NCI-H1417 treated with DMSO at 0.1 percent for 48 hours (cell line): Measurements from ENCODE around the gene TIAM1.

ENCODE experiments used
- DNase-seq: peaks from one replicate; lab custom pipeline; 2025; lab: John Stamatoyannopoulos, UW

The TIAM1 gene

DNA sequence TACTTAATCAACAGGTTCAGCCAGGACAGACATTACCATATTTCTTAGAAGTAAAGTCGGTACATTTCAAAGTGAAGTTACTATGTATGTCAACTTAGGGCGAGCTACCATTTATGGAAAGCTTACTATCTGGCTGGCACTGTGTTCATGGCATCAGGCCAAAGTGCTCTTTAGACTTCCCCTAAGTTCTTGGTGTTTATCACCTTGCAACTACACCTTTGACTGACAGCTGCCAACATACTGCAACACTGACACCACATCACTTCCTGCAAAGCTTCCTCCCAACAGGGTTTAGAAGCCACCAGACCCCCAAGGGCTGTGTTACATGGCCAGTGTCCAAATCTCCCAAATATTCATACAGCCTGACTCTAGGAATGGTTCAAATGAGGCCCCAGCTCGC is 61.0 kb downstream of the TIAM1 start:
- no peak for DNase-seq

DNA sequence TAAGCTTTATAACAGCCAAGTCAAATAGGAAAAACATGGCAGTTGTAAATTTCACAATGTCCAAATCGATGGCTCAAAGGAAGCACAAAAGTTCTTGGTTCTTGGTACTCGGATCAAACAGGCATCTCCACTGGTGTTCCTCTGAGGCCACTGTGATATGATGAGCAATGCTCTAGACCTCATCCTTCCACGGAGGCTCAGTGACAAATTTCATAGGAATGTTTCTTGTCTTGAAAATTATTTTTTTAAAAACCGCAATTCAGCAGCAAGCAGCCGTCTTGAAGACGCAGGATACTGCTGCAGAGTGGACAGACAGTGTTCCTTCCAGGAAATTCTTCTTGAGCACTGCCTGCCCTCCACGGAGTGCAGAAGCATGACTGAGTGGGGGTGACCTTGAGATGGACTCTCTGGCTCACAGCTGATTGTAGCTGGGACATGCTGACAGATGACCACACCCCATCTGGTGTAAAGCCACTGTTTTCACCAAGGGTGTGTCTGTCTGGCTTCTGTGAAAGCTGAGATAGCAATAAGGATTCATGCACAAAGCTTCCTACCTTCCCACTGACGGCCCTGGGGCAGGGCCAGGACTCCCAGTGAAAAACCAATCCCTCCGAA is 61.9 kb downstream of the TIAM1 start:
- no peak for DNase-seq

DNA sequence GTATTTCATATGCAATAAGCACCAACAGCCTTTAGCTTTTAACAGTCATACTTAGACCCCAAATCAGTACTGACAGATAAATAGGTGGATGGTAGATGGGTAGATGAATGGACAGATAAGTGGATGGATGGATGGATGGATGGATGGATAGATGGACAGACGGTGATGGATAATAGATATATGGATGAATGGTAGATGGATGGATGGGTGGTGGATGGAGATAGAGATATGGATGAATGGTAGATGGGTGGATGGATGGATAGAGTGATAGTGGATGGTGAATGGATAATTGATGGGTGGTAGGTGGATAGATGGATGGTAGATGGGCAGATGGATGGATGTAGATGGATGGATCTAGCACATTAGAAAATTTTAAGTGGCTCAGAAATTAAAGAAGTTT is 62.5 kb downstream of the TIAM1 start:
- DNase-seq, result no peak

DNA sequence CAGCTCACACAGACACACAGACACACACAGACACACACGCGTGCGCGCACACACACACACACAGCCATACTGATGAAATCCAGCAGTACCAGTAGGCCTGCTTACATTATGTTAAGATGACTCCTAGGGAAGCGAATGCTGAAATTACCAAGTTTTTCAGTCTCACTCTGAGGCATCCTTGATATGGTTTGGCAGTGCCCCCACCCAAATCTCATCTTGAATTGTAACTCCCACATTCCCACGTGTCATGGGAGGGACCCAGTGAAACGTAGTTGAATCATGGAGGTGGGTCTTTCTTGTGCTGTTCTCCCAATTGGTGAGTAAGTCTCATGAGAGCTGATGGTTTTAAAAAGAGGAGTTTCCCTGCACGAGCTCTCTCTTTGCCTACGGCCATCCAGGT is 64.1 kb downstream of the TIAM1 start:
- no peak for DNase-seq

DNA sequence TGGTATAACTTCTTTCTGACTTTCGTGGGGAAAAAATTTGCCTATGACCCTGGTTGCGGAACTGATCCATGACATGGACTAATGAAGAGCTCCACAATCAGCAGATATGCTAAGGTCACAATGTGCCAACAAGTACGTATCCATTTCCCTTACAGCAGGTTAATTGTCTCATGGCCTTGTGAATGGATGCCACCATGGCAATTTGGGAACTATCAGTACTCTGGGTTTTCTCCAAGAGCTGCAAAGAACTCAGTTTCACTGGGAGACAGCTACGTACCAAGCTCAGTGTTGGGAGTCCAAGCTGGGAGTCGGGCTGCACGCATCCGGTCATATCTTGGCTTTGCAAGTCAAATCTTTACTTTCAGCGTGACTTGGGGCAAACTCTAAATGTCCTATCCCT is 64.8 kb downstream of the TIAM1 start:
- DNase-seq, result no peak

DNA sequence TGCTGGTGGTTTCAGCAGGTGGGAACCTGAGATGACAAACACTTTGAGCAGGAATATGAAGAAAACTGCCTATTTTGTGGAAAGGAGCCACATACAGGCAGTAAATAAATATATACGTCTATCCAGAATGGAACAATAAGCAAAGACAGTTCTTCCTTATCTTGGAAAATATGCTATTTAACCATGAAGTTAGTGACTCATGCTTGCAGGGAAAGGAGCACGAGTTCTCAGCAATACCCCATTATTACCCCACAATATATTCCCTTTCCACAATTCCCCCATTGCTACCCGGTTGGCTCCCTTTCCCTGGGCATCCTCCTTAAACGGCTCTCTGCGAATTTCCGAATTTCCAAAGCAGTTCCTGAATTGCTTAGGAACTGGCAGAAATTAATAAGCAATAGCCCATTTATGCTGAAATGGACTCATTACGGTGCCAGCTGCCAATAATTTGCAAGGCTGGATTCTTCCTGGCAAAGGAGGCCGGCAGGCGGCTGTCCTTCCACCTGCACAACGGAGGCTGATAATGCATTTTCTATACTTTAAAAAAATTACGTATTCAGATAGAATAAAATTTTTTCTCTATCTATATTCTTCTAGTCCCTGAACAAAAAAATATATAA is 65.4 kb downstream of the TIAM1 start:
- DNase-seq, result no peak

DNA sequence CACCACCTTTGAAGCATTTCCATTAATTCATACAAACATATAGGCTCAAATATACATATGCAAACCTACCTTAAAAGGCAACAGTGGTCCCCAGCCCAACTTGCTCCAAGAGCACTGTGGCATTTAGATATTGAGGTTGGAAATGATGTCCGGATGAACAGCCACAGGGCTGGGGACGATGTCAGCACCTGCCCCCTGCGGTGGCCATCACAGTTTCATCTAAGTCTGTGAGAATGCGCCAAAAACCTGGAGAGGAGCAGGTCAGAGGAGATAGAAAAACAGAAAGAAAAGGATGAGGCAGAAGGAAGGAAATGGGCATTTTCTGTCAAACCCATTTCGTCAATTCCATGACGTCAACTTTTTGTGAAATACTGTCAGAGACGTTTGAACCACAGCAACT is 67.4 kb downstream of the TIAM1 start:
- DNase-seq, result no peak

DNA sequence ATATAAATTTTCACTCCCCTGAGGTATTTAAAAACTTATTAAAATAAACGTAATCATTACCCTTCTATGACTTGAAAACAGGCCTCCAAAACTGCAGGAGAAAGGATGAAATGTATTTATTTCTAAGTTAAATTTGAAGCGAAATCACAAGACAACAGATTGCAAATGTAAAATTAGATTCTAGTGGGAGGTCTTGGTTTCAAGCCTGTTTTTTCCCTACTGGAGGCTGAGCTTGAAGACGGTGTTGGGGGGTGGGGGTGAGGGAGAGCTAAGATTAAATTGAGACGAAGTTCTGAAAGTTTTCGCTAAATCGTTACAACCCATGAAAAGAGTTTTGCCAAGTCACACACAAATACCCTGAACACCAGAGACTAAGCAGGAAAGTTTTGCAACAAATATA is 68.2 kb downstream of the TIAM1 start:
- no peak for DNase-seq

DNA sequence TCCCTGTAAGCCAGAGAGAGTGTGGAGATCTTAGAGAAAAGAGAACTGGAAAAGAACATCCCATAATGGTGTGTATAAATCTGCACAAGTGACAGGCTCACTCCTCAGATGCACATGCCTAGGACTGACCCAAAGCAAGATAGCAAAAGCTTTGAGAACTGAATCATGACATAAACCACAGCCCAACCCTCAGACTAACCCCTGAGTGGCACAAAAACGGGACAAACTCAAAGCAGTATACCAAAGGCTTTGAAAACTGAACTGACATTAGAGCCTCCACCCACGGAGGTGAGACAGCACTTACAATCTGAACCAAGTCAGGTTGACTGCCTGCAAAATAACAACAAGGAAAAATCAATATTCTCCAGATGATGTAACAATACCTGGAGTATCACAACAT is 70.8 kb downstream of the TIAM1 start:
- no peak for DNase-seq

DNA sequence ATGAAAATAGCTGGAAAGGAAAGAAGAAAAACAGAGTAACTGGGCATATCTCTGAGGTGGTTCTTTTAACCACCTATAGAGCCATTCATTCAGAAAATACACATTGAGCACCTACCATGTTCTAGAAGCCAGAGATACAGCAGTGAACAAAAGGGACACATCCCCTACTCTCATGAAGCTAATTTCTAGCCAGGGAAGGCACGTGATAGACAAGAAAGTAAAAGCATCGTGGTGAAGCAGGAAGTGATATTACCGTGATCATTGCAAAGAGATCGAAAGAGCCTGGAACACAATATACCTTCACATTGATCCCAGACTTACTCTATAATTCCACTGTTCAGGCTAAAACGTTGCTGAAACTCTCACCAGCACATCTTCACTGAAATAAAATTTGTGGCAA is 76.0 kb downstream of the TIAM1 start:
- DNase-seq, result no peak

DNA sequence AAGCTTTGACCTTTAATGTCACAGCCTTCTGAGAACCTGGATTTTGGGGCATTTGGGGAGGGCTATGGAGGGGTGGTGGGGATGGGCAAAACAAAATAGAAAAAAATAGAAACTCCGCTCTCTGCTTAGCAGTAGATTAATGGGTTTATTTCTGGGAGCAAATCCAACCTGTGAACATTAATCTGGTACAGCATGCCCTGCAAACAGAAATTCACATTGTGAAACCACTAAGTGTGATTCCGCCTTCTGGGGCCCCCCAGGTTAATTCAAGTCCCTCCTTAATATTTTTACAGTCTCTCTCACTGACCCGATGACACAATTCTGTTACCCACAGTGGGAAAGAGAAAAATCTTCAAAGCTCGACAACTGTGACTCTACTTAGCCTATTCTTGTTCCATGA is 76.4 kb downstream of the TIAM1 start:
- no peak for DNase-seq

DNA sequence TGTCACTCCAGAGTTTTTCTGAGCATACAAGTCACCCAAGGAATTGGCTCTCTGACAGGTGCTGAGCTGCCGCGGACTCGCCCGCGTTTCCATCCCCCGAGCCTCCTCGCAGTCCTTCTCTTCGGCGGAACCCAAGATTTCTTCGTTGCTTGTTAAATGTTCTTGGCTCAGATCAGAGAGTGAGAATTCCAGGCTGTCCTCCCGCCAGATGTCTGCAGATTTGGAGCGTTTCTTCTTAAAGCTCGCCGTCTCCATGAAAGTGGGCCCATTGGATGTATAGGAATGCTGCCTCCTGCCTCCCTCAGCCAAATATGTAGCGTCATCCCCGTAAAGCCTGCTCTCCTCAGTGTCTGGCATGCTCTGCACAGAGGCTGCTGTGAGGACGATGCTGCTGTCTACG is 77.8 kb downstream of the TIAM1 start:
- DNase-seq, result no peak

DNA sequence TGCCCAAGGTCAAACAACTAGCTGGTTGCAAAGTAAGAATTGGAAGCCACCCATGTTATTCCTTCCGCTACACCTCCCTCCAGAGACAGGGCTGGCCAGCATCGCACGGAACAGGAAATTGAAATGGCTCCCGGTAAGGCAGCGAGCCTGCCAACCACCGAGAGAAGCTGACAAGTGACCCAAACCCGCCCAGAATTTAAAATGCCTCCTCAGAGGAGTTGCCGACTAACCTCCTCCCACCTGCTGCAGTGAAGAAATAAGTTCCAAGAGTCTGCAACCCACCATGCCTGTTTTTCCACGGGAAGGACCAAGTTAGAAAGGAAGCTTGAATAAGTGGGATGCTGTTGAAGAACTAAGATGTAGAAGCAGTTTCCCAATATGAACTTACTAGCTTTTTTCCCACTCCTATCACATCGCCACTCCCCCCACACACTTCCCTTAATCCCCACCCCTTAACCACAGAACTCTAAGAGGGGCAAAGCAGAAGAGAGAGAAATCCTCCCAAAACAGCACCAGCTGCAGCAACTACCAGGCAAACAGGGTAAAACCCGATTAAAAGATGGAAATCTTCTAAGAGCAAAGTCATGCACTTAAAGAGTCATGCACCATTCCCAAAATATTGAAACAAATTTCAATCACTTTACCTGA is 78.6 kb downstream of the TIAM1 start:
- no peak for DNase-seq

DNA sequence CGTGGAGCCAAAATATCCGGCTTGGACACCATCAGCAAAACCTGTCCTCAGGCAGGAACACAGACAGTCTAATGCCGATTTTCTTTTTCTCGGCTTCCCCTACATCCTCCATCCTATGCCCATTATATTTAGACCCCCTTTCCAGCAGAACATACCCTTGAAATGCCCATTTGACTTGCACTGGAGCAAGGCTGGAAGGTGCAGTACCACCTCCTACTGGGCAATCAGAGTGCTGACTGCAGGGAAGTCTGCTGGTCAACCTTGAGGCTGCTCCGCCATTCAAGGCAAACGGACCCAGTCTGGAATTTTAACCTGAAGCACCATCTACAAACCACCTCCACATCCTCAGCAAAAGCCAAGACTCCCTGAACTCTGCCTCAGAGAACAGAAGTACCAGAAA is 79.5 kb downstream of the TIAM1 start:
- DNase-seq, result no peak

DNA sequence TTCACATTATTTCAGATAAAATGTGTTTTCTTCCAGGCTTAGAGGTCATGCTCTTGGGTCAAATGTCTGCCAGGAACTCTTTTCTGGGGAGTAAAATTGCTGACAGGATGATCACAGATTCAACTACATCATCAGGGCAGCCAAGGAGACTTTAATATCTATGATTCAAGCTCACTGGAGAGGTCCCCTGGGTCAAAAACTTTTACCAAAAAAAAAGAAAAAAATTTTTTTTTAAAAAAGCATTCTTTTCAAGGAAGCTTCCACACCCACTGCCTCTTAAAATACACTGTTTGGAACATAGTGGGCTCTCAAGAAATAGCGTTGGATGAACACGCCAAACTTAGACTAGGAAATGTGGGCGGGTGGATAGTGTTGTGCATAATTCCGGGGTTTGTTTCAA is 81.3 kb downstream of the TIAM1 start:
- DNase-seq, result no peak

DNA sequence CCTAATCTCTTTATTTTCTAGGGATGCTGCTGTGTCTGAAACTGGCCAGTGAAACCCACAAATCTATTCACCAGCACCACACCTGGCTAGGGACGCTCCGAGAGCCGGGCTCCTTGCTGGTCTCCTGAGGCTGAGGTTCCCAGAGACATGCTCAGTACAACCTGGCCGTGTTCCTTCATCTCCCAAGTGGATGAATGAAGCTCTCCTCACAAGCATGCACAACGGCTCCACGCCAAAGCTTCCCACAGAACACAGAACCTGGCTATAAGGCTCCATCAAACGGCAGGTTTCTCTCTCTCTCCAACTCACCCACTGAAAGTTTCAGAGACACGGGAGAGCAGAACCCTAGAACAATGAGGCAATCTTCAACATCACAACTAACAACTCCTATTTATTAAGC is 82.3 kb downstream of the TIAM1 start:
- DNase-seq, result no peak

DNA sequence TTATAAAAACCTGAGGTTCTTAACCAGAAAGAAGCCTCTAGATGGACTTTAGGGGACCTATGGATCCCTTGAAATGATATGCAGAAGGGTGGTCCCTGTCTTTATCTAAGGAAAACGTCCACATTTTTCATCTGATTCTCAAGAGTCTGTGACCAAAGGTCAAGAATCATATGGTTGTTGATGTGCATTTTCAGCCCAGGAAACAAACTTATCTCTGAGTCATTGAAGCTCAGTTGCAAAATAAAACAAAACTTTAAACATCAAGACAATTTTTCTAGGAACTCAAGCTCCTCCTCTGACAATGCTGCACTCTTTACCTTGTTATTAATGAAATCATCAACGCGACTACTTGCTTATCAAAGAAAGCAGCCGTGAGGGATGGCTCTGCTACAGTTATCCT is 83.3 kb downstream of the TIAM1 start:
- no peak for DNase-seq

DNA sequence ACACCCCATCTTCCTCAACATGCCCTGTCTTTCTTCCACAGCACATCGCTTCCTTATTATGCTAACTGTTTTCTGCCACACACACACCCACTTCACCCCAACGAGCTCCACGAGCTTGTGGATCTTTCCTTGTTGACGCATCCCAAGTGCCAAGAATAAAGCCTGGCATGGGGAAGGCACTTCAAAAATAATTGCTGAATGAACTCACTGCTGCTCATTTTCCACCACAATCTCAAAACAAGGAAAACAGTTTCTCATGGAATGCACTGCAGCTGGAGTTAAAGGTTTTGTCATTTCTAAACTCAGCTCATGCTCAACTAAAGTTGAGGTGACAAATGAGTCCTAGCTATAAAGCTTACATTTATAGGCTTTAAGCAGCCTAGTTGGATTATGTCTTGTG is 86.0 kb downstream of the TIAM1 start:
- DNase-seq, result no peak

DNA sequence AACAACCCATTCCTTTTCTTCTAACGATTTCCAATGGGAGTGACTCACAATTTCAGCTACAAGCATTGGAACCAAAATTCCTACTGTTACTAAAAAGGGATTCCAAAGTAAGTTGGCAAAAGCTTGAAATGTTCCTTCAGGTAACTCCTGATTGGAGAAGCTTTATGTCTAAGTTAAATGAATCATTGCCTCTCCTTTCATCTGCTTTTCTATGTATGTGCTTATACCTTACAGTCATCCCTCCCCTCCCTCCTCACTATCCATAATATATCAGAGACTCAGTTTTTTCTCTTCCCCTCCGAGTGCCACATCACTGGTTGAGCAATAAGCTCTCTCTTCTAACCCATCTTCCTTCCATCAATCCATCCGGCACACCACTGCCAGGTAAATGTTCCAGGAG is 86.8 kb downstream of the TIAM1 start:
- no peak for DNase-seq

DNA sequence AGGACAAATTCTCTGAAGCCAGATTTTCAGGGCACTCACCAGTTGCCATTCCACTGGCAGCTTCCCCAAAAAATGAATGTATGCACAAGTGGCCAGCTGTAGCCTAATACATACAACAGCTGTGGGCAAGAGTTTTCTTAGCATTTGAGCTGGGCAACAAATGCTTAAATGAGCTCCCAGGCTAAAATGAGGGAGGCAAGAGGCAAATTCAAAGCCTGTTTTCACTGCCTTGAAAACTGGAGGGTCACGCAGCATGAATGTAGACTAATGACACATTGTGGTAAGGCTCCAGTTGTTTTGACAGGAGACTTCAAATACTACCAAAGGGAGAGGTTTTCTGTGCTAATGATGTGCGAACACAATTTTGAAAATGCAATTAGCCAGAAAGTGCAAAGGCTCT is 88.2 kb downstream of the TIAM1 start:
- no peak for DNase-seq

DNA sequence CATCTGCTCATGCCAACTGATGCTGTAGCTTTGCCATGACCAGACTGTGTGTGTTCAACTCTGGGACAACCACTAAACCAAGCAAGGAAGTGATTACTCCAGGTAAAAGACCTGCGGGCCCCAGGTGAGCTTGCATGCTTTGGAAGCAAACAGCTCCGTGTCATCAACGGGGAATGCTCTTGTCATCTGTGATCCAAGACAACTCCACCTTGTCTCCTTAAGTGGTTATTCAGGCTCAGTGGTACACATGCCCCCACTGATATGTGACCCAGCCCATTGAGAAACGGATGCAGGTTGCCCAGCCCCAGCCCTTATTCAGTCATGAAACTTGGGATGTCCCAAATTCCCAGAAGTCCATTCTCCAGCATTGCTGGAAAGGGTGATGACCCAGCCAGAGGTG is 89.0 kb downstream of the TIAM1 start:
- no peak for DNase-seq

DNA sequence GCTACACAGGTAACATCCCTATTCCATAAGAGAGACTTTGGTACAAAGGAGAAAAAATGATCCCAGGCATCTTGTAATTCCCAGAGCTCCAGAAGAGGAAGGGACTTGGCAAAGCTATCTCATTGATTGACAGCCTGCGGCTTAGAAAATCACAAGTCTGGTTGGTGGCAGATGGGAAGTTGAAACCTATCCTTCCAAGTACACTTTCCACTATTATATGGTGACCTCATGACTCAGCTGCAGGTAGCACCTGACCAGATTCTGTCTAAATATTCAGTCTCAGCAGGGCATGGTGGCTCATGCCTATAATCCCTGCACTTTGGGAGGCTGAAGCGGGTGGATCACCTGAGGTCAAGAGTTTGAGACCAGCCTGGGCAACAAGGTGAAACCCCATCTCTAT is 89.9 kb downstream of the TIAM1 start:
- no peak for DNase-seq

DNA sequence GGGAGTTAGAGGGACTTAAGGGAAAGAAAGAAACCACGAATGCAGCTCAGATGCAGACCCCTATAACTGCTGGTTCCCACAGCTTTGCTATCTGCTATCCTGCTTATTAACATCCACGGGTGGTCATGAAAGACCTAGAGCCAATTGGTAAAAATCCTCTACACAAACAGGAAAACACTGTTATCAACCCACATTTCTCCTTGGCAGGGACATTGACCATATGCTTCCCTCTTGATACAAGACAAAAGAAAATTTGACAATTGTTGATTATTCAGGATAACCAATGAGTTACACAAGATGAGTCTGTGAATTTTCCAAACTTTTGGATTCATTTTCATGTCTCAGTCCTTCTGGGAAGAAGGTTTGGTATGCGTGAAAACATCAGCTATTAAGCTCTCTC is 90.4 kb downstream of the TIAM1 start:
- DNase-seq, result no peak

DNA sequence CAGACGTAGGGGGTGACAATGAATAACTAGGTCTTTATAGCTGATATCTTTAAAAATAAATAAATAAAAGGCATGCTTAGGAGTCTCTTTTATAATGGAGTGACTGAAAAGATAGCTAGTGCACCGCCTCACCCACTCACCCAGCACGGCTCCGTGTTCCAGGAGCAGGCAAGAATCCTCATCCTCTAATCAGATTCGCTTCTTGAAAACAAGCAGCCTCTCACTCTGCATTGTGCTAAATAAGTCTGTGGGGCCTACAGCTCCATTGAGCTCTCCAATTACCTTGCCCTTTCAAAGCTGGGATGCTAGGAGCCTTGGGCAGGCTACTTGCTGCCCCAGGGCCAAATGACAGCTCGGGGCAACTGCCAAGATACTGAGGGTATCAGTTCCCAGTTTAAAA is 91.5 kb downstream of the TIAM1 start:
- DNase-seq, result no peak
